Effector memory CD4-positive, alpha-beta T cell (primary cell): Measurements from ENCODE around the gene KCNC4.

Source experiments
- DNase-seq, 3 donors: peaks; one replicate each; pipeline ENCODE4 v3.0.0-alpha.2; 2020
- H3K27ac ChIP-seq: 2 replicates; pipeline ENCODE4 v1.7.0; 2013; ENCODE audit warnings: mild to moderate bottlenecking, low read length, moderate library complexity; ENCODE audit not compliant: insufficient read depth, poor library complexity, severe bottlenecking
- H3K27me3 ChIP-seq: replicated peaks from 2 replicates; pipeline ENCODE4 v1.7.0; 2013; ENCODE audit warnings: mild to moderate bottlenecking, low read length; ENCODE audit not compliant: insufficient read depth, control insufficient read depth, poor library complexity, severe bottlenecking
- H3K36me3 ChIP-seq: 2 replicates; pipeline ENCODE4 v1.7.0; 2013; ENCODE audit warnings: mild to moderate bottlenecking, low read length, moderate library complexity; ENCODE audit not compliant: control insufficient read depth, insufficient read depth
- H3K4me1 ChIP-seq: 2 replicates; pipeline ENCODE4 v1.7.0; 2013; ENCODE audit warnings: low read length, mild to moderate bottlenecking; ENCODE audit not compliant: control insufficient read depth, insufficient read depth, poor library complexity, severe bottlenecking
- H3K4me3 ChIP-seq: 2 replicates; pipeline ENCODE4 v1.7.0; 2013; ENCODE audit warnings: low read length, low read depth, mild to moderate bottlenecking; ENCODE audit not compliant: insufficient read depth, poor library complexity, severe bottlenecking
- H3K9me3 ChIP-seq: 2 replicates; pipeline ENCODE4 v1.7.0; 2013; ENCODE audit warnings: mild to moderate bottlenecking, low read length, moderate library complexity; ENCODE audit not compliant: control insufficient read depth

Gene KCNC4

GRCh38 chr1:110211496-110212168 is 1.5 kb downstream of the KCNC4 start:
- H3K4me1 ChIP-seq, result peaks cover 31% of the 10 kb centered on the region
- no peak overlapping the region for H3K27ac ChIP-seq
- peak overlapping the region; percentile 69 for H3K4me3 ChIP-seq
- peak in 1 of 3 donors; percentile 27 for DNase-seq
- H3K36me3 ChIP-seq, result no peaks in the 10 kb centered on the region
- no peaks in the 10 kb centered on the region for H3K27me3 ChIP-seq
- no peaks in the 10 kb centered on the region for H3K9me3 ChIP-seq

DNA sequence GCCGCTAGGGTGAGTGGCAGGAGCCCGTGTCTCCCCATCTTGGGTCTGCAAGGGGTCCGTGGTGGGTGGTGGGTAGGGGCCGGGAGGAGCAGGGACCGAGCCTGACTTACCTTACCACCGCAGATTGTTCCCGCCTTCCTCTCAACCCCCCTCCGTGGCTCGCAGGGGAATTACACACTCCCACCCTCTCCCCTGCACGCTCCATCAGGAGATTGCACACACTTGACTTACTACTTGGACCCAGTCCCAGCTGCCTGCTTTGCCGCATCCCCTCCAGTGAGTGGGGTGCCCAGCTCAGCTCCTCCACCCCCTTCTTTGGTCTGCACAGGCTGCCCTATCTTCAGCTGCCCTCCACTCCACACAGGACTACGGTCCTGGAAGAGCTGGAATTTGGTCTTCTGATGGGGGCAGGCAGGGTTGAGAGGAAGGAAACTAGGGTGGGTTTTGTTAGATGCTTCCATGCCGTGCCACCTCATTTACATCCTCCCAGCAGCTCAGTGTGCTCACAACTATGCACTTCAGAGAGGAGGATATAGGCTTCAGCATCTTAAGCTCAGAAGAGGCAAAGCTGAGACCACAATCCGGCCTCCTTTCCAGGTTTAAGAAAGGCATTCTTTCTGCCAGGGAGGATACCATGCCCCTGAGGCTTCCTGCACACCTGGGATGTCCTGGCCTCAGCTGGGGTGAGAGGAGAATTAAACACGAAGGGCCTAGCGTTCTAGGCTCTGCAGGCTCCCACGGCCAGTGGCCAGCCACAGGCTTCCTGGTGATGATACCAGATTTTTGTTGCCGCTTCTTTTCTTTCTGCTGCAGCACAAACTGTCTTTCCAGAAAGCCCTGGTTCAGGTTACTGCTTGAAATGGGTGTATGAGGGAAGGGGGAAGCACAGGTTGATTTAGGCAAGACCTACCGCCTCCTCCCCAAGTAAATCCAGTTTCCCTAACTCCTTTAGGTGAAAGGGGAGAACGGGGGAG is 2.3 kb downstream of the KCNC4 start:
- H3K4me1 ChIP-seq, result peaks cover 29% of the 10 kb centered on the region
- H3K36me3 ChIP-seq, result no peaks in the 10 kb centered on the region
- H3K27me3 ChIP-seq, result no peaks in the 10 kb centered on the region
- peak overlapping the region; percentile 69 for H3K4me3 ChIP-seq
- no peaks in the 10 kb centered on the region for H3K9me3 ChIP-seq
- H3K27ac ChIP-seq, result no peak overlapping the region
- no peak for DNase-seq

DNA sequence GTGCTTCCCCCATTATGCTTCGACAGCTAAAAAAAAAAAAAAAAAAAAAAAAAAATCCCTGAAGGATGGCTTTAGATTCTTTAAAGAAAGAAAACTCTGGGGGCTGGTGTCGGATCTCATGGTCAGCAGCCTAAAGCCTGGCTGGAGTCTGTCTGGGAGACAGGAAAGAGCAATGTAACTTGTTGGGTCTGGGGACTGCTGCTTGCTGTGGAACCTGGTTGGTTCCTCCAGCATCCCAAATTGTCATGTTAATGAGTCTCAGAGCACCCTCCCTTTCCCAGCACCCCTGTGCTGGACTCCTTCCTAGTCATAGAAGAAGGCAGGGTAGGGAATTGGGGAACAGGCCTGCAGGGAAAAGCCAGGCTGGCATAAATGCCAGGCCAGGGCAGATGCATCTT is 3.0 kb downstream of the KCNC4 start:
- H3K4me1 ChIP-seq, result peaks cover 22% of the 10 kb centered on the region
- H3K36me3 ChIP-seq, result no peaks in the 10 kb centered on the region
- no peak for DNase-seq
- no peaks in the 10 kb centered on the region for H3K27me3 ChIP-seq
- H3K27ac ChIP-seq, result no peak overlapping the region
- no peak overlapping the region for H3K4me3 ChIP-seq
- H3K9me3 ChIP-seq, result no peaks in the 10 kb centered on the region

DNA sequence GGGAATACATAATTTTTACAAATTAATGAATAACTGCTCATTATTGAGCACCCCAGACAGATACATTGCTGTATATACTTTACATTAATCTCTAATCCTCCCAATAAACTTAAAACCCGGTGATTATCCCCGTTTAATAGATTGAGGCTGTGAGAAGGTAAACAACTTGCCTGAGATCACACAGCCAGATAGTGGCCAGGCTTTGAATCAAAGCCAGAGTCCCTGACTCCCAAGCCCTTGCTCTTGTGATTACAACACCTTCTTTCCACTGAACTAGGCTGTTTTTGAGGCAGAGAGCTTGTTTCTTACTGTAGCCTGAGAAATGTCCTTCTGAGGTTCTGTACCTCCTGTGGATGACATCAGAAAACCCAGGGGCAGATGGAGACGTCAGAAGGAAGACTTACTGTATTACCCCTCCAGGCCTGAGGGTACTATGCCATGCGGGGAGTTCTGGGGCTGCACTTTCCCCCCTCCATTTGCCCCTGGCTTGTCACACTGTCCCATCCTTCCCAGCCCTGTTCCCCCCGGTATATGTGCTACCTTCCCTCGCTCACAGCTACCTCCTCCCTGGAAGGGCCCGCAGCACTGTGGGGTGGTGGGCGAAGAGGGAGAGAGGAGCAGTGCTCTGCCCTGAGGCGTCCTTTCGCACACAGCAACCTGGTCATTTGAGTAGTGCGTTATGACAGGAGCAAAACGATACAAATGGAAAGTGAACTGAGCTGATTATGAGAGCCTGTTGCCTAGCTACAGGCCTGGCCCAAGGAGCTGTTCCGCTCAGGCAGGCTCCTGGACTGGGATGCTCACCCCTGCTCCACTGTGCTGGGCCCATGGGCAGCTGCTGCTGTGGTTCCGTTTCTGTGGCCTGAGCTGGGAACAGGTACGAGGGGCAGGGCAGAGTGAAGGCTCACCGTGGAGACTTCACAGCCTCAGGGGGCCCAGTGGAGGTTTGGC is 4.6 kb downstream of the KCNC4 start:
- no peak overlapping the region for H3K27ac ChIP-seq
- no peak for DNase-seq
- H3K36me3 ChIP-seq, result no peaks in the 10 kb centered on the region
- peaks cover 15% of the 10 kb centered on the region for H3K4me1 ChIP-seq
- no peaks in the 10 kb centered on the region for H3K27me3 ChIP-seq
- no peak overlapping the region for H3K4me3 ChIP-seq
- no peaks in the 10 kb centered on the region for H3K9me3 ChIP-seq

GRCh38 chr1:110215621-110216515 is 5.8 kb downstream of the KCNC4 start:
- Histone ChIP-seq H3K9me3 (no peaks in the 10 kb centered on the region), H3K4me3 (no peak overlapping the region), H3K4me1 (peaks cover 13% of the 10 kb centered on the region), H3K27ac (no peak overlapping the region), H3K36me3 (no peaks in the 10 kb centered on the region), H3K27me3 (no peaks in the 10 kb centered on the region)
- DNase-seq, result no peak

GRCh38 chr1:110216844-110217444 is 6.8 kb downstream of the KCNC4 start:
- H3K4me3 ChIP-seq, result no peak overlapping the region
- peaks cover 5% of the 10 kb centered on the region for H3K4me1 ChIP-seq

DNA sequence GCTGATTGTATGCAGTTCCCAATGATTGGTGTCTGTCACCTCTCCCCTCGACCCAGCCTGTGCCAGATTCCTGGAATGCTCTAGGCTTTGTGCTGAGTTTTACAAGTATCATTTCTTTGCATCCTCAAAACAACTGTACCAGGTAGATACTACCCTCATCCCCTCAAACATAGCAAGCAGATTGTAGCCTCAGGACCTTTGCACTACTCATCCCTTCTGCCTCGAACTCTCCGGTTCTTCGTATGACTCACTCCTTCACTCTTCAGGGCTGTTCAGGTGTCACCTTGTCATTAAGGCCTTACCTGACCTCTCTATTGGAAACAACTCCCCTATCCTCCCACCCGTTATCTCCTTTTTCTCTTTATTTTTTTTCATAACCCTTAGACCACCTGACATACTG is 8.0 kb downstream of the KCNC4 start:
- Histone ChIP-seq H3K36me3 (no peaks in the 10 kb centered on the region), H3K9me3 (no peaks in the 10 kb centered on the region), H3K27ac (no peak overlapping the region), H3K4me1 (no peaks in the 10 kb centered on the region), H3K4me3 (no peak overlapping the region), H3K27me3 (no peaks in the 10 kb centered on the region)
- no peak for DNase-seq

More at GRCh38 chr1:110216844-110217444, 6.8 kb downstream of the KCNC4 start:
- H3K27me3 ChIP-seq, result no peaks in the 10 kb centered on the region
- no peaks in the 10 kb centered on the region for H3K36me3 ChIP-seq
- DNase-seq, result no peak
- no peak overlapping the region for H3K27ac ChIP-seq
- no peaks in the 10 kb centered on the region for H3K9me3 ChIP-seq

- H3K27me3 ChIP-seq, result no peaks in the 10 kb centered on the region
- H3K27ac ChIP-seq, result no peak overlapping the region
- H3K9me3 ChIP-seq, result no peaks in the 10 kb centered on the region
- H3K36me3 ChIP-seq, result no peaks in the 10 kb centered on the region
- H3K4me1 ChIP-seq, result no peaks in the 10 kb centered on the region
- DNase-seq, result no peak
- no peak overlapping the region for H3K4me3 ChIP-seq
Observed at GRCh38 chr1:110218739-110219138, 8.6 kb downstream of the KCNC4 start.

DNA sequence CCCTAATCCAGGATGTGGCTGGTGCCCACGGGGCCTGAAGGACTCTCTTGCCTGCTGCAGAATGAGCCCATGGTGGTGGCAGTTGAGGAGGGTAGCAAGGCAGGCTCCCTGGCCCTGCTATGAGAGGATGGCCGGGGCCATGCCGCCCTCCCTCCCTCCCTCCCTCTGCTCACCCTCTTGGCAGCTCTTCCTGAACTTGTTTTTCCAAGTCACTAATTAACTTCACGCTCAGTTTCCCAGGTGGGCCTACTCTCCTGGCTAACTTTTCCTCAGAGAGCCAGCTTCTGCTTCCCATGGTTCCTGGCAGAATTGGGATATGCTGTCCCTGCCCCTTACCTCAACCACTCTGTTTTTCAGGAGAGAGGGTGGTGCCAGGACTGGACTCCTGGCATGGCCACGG is 10.2 kb downstream of the KCNC4 start:
- Histone ChIP-seq H3K9me3 (no peaks in the 10 kb centered on the region), H3K27me3 (no peaks in the 10 kb centered on the region), H3K36me3 (no peaks in the 10 kb centered on the region), H3K4me3 (no peak overlapping the region), H3K27ac (no peak overlapping the region), H3K4me1 (no peaks in the 10 kb centered on the region)
- no peak for DNase-seq
